CD4-positive, alpha-beta T cell treated with Interleukin-15 for 4 hours (primary cell): ENCODE results near the gene CSDE1.
"Not testable (repeated sequence)": the region's sequence is repeated elsewhere in the genome, so short reads cannot be mapped to it uniquely, and the experiment has no call there.

Source experiments
- DNase-seq: peaks from one replicate; pipeline ENCODE4 v3.0.0-alpha.2; 2020; ENCODE audit warnings: low spot score

Gene CSDE1

GRCh38 chr1:114757455-114758255 is at the start of gene CSDE1:
Gene CSDE1 (minus strand): TSS chr1:114757984. CDS start chr1:114739890, 18,094 bp downstream.
- peak; percentile 98 for DNase-seq

- not testable (repeated sequence) for DNase-seq
Measured at GRCh38 chr1:114804449-114804848, 46.7 kb upstream of the CSDE1 start.

- DNase-seq: no peak
Measured at GRCh38 chr1:114803001-114803400, 45.2 kb upstream of the CSDE1 start.

GRCh38 chr1:114794038-114794437 is 36.3 kb upstream of the CSDE1 start:
- DNase-seq: no peak

- not testable (repeated sequence) for DNase-seq
Measured at GRCh38 chr1:114790581-114790980, 32.8 kb upstream of the CSDE1 start.

- DNase-seq: not testable (repeated sequence)
Measured at GRCh38 chr1:114786440-114786839, 28.7 kb upstream of the CSDE1 start.

- DNase-seq: no peak
Measured at GRCh38 chr1:114782476-114782875, 24.7 kb upstream of the CSDE1 start.

- peak; percentile 93 for DNase-seq
Measured at GRCh38 chr1:114780344-114781226, 22.8 kb upstream of the CSDE1 start, which contains the start of gene SIKE1. Gene SIKE1 (minus strand): TSS chr1:114780685. CDS start chr1:114780607, 78 bp downstream.

GRCh38 chr1:114779722-114780121 is 21.9 kb upstream of the CSDE1 start:
- no peak for DNase-seq

GRCh38 chr1:114776726-114777125 is 18.9 kb upstream of the CSDE1 start:
- not testable (repeated sequence) for DNase-seq

- DNase-seq: no peak
Measured at GRCh38 chr1:114771992-114772391, 14.2 kb upstream of the CSDE1 start.

GRCh38 chr1:114770989-114771388 is 13.2 kb upstream of the CSDE1 start:
- DNase-seq: no peak

- no peak for DNase-seq
Measured at GRCh38 chr1:114764689-114765088, 6.9 kb upstream of the CSDE1 start.

- DNase-seq: no peak
Measured at GRCh38 chr1:114758256-114758832, 560 bp upstream of the CSDE1 start.

GRCh38 chr1:114756949-114757454 is 782 bp downstream of the CSDE1 start:
- no peak for DNase-seq

- peak; percentile 13 for DNase-seq
Measured at GRCh38 chr1:114756009-114756892, 1.5 kb downstream of the CSDE1 start.

GRCh38 chr1:114755006-114755931 is 2.5 kb downstream of the CSDE1 start:
- DNase-seq: no peak

GRCh38 chr1:114753702-114754101 is 4.1 kb downstream of the CSDE1 start:
- DNase-seq: not testable (repeated sequence)

- DNase-seq: no peak
Measured at GRCh38 chr1:114753143-114753542, 4.6 kb downstream of the CSDE1 start.

- no peak for DNase-seq
Measured at GRCh38 chr1:114750780-114751179, 7.0 kb downstream of the CSDE1 start.
